NCI-H526 treated with DMSO at 0.1 percent for 48 hours (cell line): ENCODE data around the gene OR51L1.

ENCODE experiments used
- DNase-seq: peaks from one replicate; lab custom pipeline; 2025; lab: John Stamatoyannopoulos, UW

OR51L1 gene

DNA sequence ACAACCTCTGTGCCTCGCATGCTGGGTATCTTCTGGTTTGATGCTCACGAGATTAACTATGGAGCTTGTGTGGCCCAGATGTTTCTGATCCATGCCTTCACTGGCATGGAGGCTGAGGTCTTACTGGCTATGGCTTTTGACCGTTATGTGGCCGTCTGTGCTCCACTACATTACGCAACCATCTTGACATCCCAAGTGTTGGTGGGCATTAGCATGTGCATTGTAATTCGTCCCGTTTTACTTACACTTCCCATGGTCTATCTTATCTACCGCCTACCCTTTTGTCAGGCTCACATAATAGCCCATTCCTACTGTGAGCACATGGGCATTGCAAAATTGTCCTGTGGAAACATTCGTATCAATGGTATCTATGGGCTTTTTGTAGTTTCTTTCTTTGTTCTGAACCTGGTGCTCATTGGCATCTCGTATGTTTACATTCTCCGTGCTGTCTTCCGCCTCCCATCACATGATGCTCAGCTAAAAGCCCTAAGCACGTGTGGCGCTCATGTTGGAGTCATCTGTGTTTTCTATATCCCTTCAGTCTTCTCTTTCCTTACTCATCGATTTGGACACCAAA, 52.2 kb downstream of the OR51L1 start:
- no peak for DNase-seq
